DOHH2 (cell line): ENCODE measurements around the gene C19orf33.

Experiments
- H3F3A ChIP-seq: fragments of 200-600 bp; sonication (generic), shearing (Covaris generic); 2 replicates; pipeline ENCODE4 v1.6.0; 2016; ENCODE audit warnings: antibody characterized with exemption, mild to moderate bottlenecking; ENCODE audit not compliant: control insufficient read depth, insufficient read depth
- H3K27ac ChIP-seq: fragments of 200-600 bp; sonication (generic); 2 replicates; pipeline ENCODE4 v1.5.1; 2014; ENCODE audit warnings: low read depth, mild to moderate bottlenecking, low read length, moderate library complexity
- H3K27me3 ChIP-seq: fragments of 200-600 bp; sonication (generic); 2 replicates; pipeline ENCODE4 v1.6.1; 2014; ENCODE audit warnings: mild to moderate bottlenecking, low read length, mixed read lengths; ENCODE audit not compliant: control insufficient read depth
- H3K36me3 ChIP-seq: fragments of 200-600 bp; sonication (generic); 2 replicates; pipeline ENCODE4 v1.6.1; 2014; ENCODE audit warnings: mild to moderate bottlenecking, low read length, moderate library complexity, mixed read lengths; ENCODE audit not compliant: control insufficient read depth
- H3K4me1 ChIP-seq: fragments of 200-600 bp; sonication (generic); 2 replicates; pipeline ENCODE4 v1.6.1; 2014; ENCODE audit warnings: mild to moderate bottlenecking, low read length, mixed read lengths; ENCODE audit not compliant: control insufficient read depth
- H3K4me2 ChIP-seq: fragments of 200-600 bp; sonication (generic); 2 replicates; pipeline ENCODE4 v1.6.0; 2014; ENCODE audit warnings: mild to moderate bottlenecking, low read length, moderate library complexity
- H3K4me3 ChIP-seq: fragments of 200-600 bp; sonication (generic); 2 replicates; pipeline ENCODE4 v1.5.1; 2014; ENCODE audit warnings: mild to moderate bottlenecking, low read length, mixed read lengths
- H3K79me2 ChIP-seq: fragments of 200-600 bp; sonication (generic); 2 replicates; pipeline ENCODE4 v1.6.1; 2014; ENCODE audit warnings: mild to moderate bottlenecking, low read length, mixed read lengths; ENCODE audit not compliant: control insufficient read depth
- H3K9me2 ChIP-seq: fragments of 200-600 bp; sonication (generic); replicated peaks from 2 replicates; pipeline ENCODE4 v1.6.1; 2014; ENCODE audit warnings: mild to moderate bottlenecking, low read length, mixed read lengths; ENCODE audit not compliant: control insufficient read depth
- H3K9me3 ChIP-seq: fragments of 200-600 bp; sonication (generic); 2 replicates; pipeline ENCODE4 v1.6.1; 2014; ENCODE audit warnings: antibody characterized with exemption, low read length, mixed read lengths; ENCODE audit not compliant: control insufficient read depth, insufficient read depth
- H4K20me1 ChIP-seq: fragments of 200-600 bp; sonication (generic); 2 replicates; pipeline ENCODE4 v1.6.0; 2014; ENCODE audit warnings: low read depth, mild to moderate bottlenecking, antibody characterized with exemption, low read length, moderate library complexity; ENCODE audit not compliant: control insufficient read depth, insufficient read depth
- EZH2phosphoT487 ChIP-seq: fragments of 200-600 bp; sonication (generic); IDR thresholded peaks from 2 replicates; pipeline ENCODE4 v1.6.1; 2017; ENCODE audit warnings: borderline replicate concordance, mild to moderate bottlenecking, antibody characterized with exemption, low read length, moderate library complexity, mixed read lengths
- TF ChIP-seq, protein P1 (sequence below): fragments of 200-600 bp; sonication (generic); IDR thresholded peaks from one replicate; pipeline ENCODE4 v1.5.1; 2014; ENCODE audit warnings: antibody characterized with exemption, mild to moderate bottlenecking, low read depth, low read length; ENCODE audit not compliant: poor library complexity, severe bottlenecking

Gene C19orf33

DNA sequence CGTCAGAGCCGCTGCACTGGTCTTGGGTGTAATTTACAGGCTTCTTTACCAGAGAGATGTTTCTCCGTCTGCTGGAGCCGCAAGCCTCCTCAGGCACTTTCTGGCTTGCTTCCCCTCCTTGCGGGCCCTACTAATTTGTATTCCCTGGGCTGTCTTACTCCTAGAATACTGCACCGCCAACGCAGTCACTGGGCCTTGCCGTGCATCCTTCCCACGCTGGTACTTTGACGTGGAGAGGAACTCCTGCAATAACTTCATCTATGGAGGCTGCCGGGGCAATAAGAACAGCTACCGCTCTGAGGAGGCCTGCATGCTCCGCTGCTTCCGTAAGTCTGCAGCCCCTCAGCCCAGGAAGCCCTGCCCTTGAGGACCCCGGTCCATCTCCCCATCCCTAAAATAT lies 14.1 kb upstream of the C19orf33 start:
- peaks cover 2% of the 10 kb centered on the region for H3K4me1 ChIP-seq
- H3K27ac ChIP-seq: no peak overlapping the region
- no peaks in the 10 kb centered on the region for H3K9me2 ChIP-seq
- no peaks in the 10 kb centered on the region for H3K9me3 ChIP-seq
- H3K4me3 ChIP-seq: no peak overlapping the region
- H4K20me1 ChIP-seq: no peaks in the 10 kb centered on the region
- no peaks in the 10 kb centered on the region for H3F3A ChIP-seq
- H3K36me3 ChIP-seq: no peaks in the 10 kb centered on the region
- TF ChIP-seq, protein P1, sequence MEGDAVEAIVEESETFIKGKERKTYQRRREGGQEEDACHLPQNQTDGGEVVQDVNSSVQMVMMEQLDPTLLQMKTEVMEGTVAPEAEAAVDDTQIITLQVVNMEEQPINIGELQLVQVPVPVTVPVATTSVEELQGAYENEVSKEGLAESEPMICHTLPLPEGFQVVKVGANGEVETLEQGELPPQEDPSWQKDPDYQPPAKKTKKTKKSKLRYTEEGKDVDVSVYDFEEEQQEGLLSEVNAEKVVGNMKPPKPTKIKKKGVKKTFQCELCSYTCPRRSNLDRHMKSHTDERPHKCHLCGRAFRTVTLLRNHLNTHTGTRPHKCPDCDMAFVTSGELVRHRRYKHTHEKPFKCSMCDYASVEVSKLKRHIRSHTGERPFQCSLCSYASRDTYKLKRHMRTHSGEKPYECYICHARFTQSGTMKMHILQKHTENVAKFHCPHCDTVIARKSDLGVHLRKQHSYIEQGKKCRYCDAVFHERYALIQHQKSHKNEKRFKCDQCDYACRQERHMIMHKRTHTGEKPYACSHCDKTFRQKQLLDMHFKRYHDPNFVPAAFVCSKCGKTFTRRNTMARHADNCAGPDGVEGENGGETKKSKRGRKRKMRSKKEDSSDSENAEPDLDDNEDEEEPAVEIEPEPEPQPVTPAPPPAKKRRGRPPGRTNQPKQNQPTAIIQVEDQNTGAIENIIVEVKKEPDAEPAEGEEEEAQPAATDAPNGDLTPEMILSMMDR: no peak
- TF ChIP-seq EZH2phosphoT487: no peak
- H3K27me3 ChIP-seq: no peaks in the 10 kb centered on the region
- no peaks in the 10 kb centered on the region for H3K79me2 ChIP-seq
- no peak overlapping the region for H3K4me2 ChIP-seq

DNA sequence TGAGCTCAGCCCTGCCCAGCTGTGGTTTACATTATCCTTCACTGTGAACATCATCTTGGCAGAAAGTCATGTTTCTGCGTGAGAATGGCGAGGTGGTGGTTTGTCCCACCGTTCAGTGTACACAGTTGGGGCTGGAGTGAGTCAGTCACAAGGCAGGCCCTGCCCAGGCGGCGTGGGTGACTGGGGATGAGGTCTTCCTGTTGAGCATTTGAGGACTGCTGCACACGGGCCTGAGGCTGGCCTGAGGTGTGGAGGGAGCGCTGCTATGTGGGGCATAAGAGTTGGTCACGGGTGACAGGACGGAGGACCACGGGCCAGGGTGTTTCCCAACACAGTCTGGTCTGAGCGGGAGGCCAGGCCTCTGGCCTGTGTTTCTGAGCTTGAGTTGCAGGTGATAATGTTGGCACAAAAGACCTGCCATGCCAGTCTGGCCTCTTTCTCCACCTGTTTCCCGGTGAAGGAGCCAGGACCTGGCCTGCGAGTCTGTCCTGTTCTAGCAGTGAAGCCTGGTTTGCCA lies 13.4 kb upstream of the C19orf33 start:
- H3K4me2 ChIP-seq: no peak overlapping the region
- H3K36me3 ChIP-seq: no peaks in the 10 kb centered on the region
- no peaks in the 10 kb centered on the region for H3F3A ChIP-seq
- no peak overlapping the region for H3K27ac ChIP-seq
- no peaks in the 10 kb centered on the region for H3K9me3 ChIP-seq
- no peaks in the 10 kb centered on the region for H3K9me2 ChIP-seq
- H3K4me1 ChIP-seq: no peaks in the 10 kb centered on the region
- H3K79me2 ChIP-seq: no peaks in the 10 kb centered on the region
- H3K4me3 ChIP-seq: no peak overlapping the region
- H4K20me1 ChIP-seq: no peaks in the 10 kb centered on the region
- TF ChIP-seq, protein P1: no peak
- TF ChIP-seq EZH2phosphoT487: no peak
- H3K27me3 ChIP-seq: no peaks in the 10 kb centered on the region

DNA sequence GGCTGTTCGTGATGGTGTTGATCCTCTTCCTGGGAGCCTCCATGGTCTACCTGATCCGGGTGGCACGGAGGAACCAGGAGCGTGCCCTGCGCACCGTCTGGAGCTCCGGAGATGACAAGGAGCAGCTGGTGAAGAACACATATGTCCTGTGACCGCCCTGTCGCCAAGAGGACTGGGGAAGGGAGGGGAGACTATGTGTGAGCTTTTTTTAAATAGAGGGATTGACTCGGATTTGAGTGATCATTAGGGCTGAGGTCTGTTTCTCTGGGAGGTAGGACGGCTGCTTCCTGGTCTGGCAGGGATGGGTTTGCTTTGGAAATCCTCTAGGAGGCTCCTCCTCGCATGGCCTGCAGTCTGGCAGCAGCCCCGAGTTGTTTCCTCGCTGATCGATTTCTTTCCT lies 12.2 kb upstream of the C19orf33 start:
- no peak overlapping the region for H3K4me3 ChIP-seq
- no peaks in the 10 kb centered on the region for H3F3A ChIP-seq
- no peaks in the 10 kb centered on the region for H3K9me3 ChIP-seq
- no peaks in the 10 kb centered on the region for H3K9me2 ChIP-seq
- TF ChIP-seq EZH2phosphoT487: no peak
- TF ChIP-seq, protein P1: no peak
- no peaks in the 10 kb centered on the region for H3K4me1 ChIP-seq
- no peak overlapping the region for H3K4me2 ChIP-seq
- no peaks in the 10 kb centered on the region for H4K20me1 ChIP-seq
- no peaks in the 10 kb centered on the region for H3K27me3 ChIP-seq
- H3K27ac ChIP-seq: no peak overlapping the region
- no peaks in the 10 kb centered on the region for H3K79me2 ChIP-seq
- no peaks in the 10 kb centered on the region for H3K36me3 ChIP-seq

DNA sequence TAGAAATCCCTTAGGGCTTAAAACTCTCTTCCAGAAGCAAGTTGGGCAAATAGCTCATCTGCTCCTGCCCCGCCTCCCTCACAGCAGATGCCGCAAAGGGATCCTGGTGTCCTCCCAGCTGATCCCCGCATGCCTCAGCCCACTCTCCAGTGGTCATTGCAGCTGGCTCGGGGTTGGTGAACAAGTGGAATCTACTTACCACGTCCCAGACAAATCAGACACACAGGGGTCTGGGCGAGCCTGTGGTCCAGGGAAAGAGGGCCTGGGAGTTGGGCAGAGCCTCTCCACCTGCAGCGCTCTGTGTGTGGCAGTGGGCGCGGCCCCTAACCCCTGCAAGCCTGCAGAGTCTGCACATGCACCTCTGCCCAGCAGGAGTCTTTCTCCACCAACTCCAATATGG lies 10.8 kb upstream of the C19orf33 start:
- Histone ChIP-seq H3K27me3 (no peaks in the 10 kb centered on the region), H3F3A (no peaks in the 10 kb centered on the region), H3K9me3 (no peaks in the 10 kb centered on the region), H3K27ac (no peak overlapping the region), H3K36me3 (no peaks in the 10 kb centered on the region), H3K79me2 (no peaks in the 10 kb centered on the region), H3K9me2 (no peaks in the 10 kb centered on the region), H3K4me1 (no peaks in the 10 kb centered on the region), H3K4me3 (no peak overlapping the region), H3K4me2 (no peak overlapping the region), H4K20me1 (no peaks in the 10 kb centered on the region)
- TF ChIP-seq, protein P1: no peak
- TF ChIP-seq EZH2phosphoT487: no peak
